GM10847 (cell line): ENCODE data around the gene EP300.

Source experiments
- POLR2A ChIP-seq: IDR thresholded peaks from 2 replicates; pipeline ENCODE4 v1.6.1; 2011; ENCODE audit not compliant: insufficient read length; ENCODE audit errors: extremely low read depth

Gene EP300

GRCh38 chr22:41078931-41079330, 13.5 kb upstream of the EP300 start:
- no peak for TF ChIP-seq POLR2A

DNA sequence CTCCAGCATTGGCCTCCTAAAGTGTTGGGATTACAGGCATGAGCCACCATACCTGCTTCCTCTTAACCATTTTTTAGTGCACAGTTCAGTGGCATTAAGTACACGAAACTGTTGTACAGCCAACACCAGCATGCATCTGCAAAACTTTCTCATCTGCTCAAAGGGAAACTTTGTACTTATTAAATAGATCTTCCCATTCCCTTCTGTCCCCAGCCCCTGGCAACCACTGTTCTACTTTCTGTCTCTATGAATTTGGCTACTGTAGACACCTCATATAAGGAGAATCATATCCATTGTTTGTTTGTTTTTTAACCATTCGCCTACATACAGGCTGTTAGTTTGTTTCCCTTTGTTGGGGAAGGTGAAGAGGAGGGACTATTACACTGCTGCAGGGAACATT, 6.5 kb upstream of the EP300 start:
- TF ChIP-seq POLR2A = no peak

GRCh38 chr22:41091132-41092022, 1.0 kb upstream of the EP300 start:
- peak; percentile 74 for TF ChIP-seq POLR2A

GRCh38 chr22:41092847-41093411, 537 bp downstream of the EP300 start:
- no peak for TF ChIP-seq POLR2A

DNA sequence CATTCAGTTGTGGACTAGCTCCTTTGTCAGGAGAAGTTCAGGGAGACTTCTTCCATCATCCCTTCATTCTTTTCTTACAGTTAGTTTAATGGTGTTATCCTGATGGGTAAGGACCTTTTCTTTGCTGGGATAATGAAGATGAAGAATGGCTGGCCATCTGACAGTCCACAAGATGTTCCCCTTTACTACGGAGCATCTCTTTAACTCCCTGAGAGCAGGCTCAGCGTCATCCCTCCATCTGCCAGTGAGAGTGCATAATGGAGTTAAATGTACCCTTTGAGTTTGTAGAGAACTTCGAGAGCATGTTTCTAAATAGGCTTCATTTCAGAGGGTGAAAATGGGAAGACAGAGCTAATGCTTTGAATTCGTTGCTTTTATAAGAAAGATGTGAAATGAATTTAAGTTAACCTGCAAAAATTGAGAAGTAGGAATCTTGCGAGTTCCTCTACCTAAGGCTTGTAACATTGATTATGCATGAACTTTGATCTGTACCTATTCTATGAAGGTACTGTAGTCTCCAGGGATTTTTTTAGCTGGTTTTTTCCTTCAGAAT, 1.7 kb downstream of the EP300 start:
- TF ChIP-seq POLR2A = no peak

DNA sequence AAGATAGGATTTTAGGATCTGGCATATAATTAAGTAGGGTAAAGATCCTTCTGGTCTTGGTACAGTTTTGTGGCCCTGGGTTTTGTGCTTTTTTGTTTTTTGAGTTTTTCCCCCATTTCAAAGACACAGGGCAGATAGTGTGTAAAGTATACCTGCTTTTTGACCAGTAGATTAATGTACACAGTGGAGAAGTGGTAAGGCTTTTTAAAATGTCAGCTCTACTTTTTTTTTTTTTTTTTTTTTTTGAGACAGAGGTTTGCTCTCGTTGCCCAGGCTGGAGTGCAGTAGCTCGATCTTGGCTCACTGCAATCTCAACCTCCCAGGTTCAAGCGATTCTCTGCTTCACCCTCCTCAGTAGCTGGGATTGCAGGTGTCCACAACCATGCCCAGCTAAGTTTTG, 4.0 kb downstream of the EP300 start:
- TF ChIP-seq POLR2A = no peak

- TF ChIP-seq POLR2A = no peak
Measured at GRCh38 chr22:41096841-41097240, 4.4 kb downstream of the EP300 start.

DNA sequence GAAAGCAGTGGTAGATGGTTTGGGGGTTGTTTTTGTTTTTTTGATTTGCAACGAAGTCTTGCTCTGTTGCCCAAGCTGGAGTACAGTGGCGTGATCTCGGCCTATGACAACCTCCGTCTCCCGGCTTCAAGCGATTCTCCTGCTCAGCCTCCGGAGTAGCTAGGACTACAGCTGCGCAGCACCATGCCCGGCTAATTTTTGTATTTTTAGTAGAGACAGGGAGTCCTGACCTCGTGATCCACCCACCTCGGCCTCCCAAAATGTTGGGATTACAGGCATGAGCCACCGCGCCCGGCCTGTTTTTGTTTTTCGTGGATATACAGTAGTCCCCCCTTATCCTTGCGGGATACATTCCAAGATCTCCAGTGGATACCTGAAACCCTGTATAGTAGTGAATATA, 6.6 kb downstream of the EP300 start:
- TF ChIP-seq POLR2A = no peak

DNA sequence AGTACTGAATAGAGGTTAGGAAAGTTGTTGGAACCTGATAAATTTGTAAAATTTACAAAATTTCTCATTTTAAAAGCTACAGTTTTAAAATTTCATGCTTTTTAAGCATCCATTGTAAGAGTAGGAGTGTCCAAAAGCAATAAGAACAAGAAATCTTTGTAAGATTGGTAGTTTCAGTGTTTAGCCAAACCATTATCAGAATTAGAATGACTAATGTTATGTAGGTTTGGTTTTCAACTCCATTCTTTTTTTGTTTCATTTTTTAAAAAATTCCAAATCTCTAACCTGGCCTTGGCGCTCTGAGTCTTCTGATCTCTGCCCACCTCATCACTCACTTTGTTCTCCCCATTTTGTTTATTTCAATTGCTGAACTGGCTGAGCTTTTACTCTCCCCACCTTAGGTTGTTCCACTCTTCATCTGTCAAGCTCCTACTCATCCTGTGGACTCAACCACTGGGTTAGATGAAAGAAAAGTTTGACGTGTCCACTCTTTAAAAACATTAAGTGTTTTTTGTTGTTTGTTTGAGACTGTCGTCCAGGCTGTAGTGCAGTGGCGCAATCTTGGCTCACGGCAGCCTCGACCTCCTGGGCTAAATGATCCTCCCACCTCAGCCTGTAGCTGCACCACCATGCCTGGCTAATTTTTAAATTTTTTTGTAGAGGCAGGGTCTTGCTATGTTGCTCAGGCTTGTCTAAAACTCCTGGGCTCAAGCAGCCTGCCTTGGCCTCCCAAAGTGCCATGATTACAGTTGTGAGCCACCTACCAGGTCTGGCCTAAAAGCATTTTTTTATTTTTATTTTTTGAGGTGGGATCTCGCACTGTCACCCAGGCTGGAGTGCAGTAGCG, 14.0 kb downstream of the EP300 start:
- no peak for TF ChIP-seq POLR2A

DNA sequence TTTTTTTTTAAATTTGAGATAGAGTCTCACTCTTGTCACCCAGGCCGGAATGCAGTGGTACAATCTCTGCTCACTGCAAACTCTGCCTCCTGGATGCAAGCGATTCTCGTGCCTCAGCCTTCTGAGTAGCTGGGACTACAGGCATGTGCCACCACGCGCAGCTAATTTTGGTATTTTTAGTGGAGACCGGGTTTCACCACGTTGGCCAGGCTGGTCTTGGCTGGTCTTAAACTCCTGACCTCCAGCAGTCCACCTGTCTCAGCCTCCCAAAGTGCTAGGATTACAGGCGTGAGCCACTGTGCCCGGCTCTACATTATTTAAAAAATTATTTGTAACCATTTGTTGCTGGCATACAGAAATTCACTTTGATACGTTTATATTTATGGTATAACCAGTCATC, 18.6 kb downstream of the EP300 start:
- TF ChIP-seq POLR2A = no peak

DNA sequence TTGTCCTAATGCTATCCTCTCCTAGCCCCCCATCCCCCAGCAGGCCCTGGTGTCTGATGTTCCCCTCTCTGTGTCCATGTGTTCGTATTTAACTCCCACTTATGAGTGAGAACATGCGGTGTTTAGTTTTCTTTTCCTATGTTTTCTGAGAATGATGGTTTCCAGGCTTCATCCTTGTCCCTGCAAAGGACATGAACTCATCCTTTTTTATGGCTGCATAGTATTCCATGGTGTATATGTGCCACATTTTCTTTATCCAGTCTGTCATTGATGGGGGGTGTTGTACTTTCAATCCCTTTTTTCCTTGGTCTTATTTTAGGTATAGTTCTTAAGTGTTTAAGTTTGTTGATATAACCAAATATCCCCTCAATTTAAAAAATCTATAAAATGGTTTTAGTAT, 23.9 kb downstream of the EP300 start:
- no peak for TF ChIP-seq POLR2A

GRCh38 chr22:41117127-41117965, 25.0 kb downstream of the EP300 start:
- TF ChIP-seq POLR2A = no peak

DNA sequence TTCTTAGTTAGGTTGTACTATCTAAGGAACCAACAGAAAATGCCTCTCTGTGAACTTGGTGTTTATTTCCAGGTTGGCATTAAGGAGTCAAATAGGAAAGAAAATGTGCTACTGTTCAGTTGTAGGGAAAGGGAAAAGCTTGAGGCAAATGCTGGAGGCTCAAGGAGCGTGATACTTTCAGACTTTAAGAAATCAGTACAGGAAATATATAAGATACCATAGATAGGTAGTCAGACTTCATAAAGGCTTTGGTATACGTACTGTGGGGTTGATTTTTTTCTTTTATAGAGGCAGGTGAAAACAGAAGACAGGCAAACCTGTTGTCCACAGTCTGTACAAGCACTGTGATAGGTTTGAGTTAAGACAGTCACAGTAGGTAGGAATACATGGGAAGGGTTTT, 30.8 kb downstream of the EP300 start:
- no peak for TF ChIP-seq POLR2A

- no peak for TF ChIP-seq POLR2A
Measured at GRCh38 chr22:41124086-41124485, 31.7 kb downstream of the EP300 start.

DNA sequence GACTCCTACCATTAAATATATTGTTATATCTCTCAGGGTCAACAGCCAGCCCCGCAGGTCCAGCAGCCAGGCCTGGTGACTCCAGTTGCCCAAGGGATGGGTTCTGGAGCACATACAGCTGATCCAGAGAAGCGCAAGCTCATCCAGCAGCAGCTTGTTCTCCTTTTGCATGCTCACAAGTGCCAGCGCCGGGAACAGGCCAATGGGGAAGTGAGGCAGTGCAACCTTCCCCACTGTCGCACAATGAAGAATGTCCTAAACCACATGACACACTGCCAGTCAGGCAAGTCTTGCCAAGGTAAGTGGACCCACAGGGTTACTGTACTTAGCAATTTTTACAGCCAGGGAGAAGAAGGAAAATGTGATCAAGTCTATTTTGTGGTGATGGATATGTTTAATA, 35.1 kb downstream of the EP300 start:
- no peak for TF ChIP-seq POLR2A
